ENCODE measurements around the gene RPL37A.

Gene RPL37A

GRCh38 chr2:216491793-216492596 is 6.6 kb upstream of the RPL37A start:
- peak; percentile 63 for DNase-seq

DNA sequence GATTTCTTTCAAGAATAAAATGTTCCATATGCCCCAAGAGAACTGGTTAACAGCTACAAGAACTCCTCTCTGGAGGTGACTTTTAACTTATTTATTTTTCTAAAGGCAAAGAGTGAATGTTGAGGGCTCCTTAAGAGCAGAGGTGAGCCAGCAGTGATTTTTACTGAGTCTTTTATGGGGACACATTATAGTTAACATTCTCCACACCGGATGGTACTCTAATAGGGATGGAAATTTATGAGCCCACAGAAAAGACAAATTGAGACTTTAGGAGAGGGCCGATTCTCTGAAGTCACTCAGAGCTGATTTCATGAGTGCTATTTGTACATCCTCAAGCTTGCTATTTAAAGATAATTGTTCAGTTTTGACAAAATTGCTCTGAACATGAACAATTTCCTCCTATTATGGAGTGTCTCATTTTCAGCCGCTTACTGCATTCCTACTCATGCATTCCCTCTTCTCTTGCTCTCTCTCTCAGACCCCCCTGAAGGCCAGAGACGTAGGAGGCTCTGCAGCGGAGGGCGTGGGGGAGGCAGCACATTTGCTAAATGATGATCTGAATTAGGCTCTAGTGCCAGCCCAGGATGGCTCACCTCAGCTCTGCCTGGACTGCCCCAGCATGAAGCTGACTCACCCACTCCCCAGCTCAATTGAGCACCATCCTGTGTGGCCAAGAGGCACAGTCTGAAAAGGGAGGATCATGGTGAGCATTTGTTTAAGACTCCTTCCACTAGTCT is 5.9 kb upstream of the RPL37A start:
- DNase-seq = no peak

DNA sequence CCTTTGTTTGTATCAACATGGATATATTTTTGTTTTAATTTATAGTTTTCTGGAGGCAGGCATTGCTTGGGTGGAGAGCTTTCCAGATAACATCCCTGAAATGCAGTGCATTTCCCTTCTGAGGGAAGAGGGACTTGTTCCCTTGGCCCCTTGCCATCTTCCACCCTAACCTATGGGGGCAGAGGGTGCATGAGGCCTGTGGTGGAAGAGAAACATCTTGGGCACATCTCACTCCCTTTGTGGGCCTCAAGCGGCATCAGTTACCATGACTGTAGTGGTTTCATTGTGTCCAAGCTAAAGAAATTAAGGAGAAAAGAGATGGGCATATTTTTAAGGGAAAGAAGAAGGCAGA is 5.3 kb upstream of the RPL37A start:
- DNase-seq = no peak

DNA sequence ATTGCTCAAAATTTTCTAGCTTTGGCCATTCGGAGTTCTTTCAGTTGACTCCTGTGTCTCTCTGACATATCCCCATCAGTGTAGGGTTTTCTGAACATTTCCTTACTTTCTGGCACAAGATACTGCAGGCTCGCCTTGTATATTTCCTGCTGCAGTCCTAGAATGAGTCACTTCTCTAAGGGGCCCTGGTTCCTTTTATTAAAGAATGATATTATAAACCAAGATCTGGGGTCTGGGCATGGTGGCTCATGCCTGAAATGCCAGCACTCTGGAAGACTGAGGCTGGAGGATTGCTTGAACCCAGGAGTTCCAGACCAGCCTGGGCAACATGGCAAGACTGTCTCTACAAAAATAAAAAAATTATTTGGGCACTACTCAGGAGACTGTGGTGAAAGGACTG is 3.0 kb upstream of the RPL37A start:
- DNase-seq = no peak

DNA sequence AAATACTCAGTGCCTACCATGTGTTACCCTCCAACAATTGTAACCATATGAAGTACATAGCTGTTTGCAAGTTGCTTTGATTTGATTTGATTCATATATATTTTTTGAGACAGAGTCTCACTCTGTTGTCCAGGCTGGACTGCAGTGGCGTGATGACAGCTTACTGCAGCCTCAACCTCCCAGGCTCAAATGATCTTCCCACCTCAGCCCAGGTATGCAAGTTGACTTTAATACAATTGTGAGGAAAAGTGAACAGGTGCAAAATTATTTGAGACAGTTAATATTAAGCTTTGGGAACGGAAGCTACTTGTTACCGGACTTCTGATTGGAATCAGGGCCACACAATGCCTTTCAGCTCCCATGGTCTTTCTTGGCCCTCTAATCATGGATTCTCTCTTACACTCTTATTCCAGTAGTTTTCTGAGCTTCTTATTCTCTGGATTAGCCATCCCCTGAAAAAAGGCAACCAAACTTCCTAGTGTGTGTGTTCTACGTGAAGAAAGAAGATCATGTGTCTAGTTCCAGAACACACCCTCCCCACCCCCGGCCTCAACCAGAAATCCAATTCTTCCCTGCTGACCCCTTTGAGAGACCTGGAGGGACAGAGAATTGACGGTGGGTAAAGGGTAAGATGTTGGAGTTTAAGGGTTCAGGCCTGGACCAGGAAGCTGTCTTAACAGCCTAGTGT is 1.1 kb upstream of the RPL37A start:
- DNase-seq = no peak

GRCh38 chr2:216498070-216498378 is 620 bp upstream of the RPL37A start:
- no peak for DNase-seq

- no peak for DNase-seq
These were observed 1.1 kb downstream of the RPL37A start for GRCh38 chr2:216499641-216500218.

- DNase-seq = no peak
These were observed 1.9 kb downstream of the RPL37A start for GRCh38 chr2:216500572-216500971.

DNA sequence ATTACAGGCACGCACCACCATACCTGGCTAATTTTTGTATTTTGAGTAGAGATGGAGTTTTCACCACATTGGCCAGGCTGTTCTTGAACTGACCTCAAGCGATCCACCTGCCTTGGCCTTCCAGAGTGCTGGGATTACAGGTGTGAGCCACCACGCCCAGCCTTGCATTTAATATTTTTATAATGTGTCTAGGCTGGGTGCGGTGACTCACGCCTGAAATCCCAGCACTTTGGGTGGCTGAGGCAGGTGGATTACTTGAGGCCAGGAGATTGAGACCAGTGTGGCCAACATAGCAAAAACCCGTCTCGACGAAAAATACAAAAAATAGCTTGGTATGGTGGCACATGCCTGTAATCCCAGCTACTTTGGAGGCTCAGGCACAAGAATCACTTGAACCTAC is 3.2 kb downstream of the RPL37A start:
- DNase-seq = no peak

DNA sequence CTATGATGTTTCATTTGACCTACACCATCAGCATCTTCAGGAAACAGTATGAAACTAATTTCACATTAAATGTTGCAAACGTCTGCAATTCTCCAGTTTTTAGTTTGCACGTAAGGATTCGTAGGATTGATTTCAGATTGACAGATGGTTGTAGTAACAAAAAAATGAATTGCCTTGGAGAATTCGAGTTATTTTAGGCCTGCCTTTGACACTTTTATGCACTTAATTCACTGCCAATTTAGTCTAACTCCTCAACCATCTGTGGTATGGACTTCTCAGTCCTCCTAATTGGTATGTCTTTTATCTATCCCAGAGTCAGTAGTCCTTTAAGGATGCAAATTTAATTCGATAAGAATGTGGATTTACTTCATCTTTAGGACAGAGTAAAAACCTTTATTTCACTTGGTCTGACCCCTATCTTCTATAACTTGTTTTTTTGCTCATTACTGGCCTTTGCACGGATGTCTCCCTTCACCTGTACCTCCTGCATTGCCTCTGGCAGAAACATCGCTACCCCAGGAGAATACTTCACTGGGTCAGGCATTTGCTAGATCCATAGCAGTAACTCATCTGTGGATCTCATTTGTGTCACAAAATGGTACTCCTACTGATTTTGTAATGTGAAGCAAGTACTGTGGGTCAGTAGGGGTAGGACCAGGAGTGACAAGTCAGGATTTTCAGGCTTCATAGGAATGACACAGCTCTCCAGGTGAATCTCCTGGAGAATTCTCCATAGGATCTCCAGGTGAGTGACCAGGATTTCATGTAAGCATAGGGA is 3.9 kb downstream of the RPL37A start:
- no peak for DNase-seq

GRCh38 chr2:216503159-216503629 is 4.5 kb downstream of the RPL37A start:
- DNase-seq = no peak

GRCh38 chr2:216503697-216504375 is 5.2 kb downstream of the RPL37A start:
- no peak for DNase-seq

DNA sequence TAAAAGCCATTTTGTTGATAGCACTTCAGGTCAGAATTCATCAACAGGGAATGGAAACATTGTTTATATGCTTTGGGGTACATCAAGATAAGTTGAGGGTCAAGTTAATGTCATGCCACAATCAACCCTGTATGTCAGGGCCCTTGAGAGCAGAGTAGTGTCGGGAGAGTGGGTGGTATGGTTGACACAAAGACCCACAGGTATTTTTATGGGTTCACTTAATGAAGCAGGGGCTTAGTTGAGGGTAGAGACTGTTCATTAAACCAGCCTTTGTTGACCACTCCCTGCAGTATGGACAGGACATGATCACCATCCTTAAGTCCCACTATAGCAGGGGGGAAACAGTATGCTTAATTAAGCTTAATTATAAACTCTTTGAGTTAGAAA is 5.7 kb downstream of the RPL37A start:
- no peak for DNase-seq

DNA sequence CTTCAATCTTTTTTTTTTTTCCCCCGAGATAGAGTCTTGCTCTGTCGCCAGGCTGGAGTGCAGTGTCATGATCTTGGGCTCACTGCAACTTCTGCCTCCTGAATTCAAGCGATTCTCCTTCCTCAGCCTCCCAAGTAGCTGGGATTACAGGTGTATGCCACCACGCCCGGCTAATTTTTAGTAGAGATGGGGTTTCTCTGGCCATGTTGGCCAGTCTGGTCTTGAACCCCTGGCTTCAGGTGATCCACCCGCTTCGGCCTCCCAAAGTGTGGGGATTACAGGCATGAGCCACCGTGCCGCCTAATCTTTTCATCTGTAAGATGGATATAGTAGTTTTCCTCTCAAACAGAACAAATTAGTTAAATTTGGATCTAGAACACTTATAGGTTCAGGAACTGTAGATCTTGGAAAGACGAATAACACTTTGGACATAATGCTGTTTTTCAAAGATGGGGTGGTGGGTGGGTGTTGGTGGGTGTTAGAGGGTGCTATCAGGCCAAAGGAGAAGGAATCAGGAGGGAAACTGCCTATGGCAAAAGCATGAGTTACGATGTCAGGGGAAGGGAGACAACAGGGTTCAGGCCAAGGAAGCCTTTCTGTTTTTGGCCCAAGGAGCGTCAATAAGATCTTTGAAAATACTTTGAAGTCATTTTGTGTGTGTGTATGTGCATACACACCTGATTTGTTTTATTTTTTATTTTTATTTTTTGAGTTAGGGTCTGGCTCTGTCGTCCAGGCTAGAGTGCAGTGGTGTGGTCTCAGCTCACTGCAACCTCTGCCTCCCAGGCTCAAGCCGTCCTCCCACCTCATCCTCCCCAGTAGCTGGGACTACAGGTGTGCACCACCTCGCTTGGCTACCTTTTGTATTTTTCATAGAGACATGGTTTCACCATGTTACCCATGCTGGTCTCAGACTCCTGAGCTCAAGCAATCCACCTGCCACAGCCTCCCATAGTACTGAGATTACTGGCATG is 6.8 kb downstream of the RPL37A start:
- no peak for DNase-seq

GRCh38 chr2:216507220-216508160 is 8.8 kb downstream of the RPL37A start:
- DNase-seq = no peak

GRCh38 chr2:216508229-216508628 is 9.6 kb downstream of the RPL37A start:
- DNase-seq = no peak

- DNase-seq = peak; percentile 76
These were observed 18.2 kb downstream of the RPL37A start for GRCh38 chr2:216516730-216517350.

GRCh38 chr2:216517447-216518225 is 19.0 kb downstream of the RPL37A start:
- DNase-seq = no peak
